HEK293T (cell line): ENCODE measurements around the gene PLXNA2.

Source experiments
- FOXK2 ChIP-seq: fragments of 450-650 bp; IDR thresholded peaks from 2 replicates; pipeline ENCODE4 v1.6.1; 2016; ENCODE audit warnings: mild to moderate bottlenecking
- NFRKB ChIP-seq: fragments of 450-650 bp; IDR thresholded peaks from 2 replicates; pipeline ENCODE4 v1.6.1; 2016; ENCODE audit warnings: mild to moderate bottlenecking, moderate library complexity
- SP1 ChIP-seq: fragments of 450-650 bp; IDR thresholded peaks from 2 replicates; pipeline ENCODE4 v1.6.1; 2017
- SUZ12 ChIP-seq: fragments of 450-650 bp; IDR thresholded peaks from 2 replicates; pipeline ENCODE4 v1.6.1; 2016; ENCODE audit warnings: mild to moderate bottlenecking
- ZNF384 ChIP-seq: fragments of 450-650 bp; IDR thresholded peaks from 2 replicates; pipeline ENCODE4 v1.6.1; 2016

DNA sequence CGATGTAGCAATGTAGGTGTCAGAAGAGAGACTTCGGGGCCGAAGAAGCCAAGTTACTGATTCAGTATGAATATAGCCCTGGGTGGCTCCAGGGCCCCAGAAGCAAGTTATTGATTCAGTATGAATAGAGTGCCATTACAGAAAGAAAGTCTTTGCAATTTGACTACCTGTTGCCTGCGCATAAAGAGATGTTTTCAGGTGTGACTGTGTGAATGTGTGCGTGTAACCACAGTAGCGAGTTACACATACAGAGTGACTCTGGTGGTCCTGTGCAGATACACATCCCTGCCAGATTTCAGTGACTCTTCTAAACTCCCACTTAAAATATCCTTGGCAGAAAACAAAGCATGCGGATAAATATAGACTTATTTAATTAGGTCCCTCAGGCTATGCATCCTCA is 190.5 kb downstream of the PLXNA2 start:
- TF ChIP-seq SP1: no peak
- no peak for TF ChIP-seq ZNF384
- no peak for TF ChIP-seq FOXK2
- no peak for TF ChIP-seq SUZ12
- no peak for TF ChIP-seq NFRKB
